Measurements from ENCODE around the gene HPSE2.

DNA sequence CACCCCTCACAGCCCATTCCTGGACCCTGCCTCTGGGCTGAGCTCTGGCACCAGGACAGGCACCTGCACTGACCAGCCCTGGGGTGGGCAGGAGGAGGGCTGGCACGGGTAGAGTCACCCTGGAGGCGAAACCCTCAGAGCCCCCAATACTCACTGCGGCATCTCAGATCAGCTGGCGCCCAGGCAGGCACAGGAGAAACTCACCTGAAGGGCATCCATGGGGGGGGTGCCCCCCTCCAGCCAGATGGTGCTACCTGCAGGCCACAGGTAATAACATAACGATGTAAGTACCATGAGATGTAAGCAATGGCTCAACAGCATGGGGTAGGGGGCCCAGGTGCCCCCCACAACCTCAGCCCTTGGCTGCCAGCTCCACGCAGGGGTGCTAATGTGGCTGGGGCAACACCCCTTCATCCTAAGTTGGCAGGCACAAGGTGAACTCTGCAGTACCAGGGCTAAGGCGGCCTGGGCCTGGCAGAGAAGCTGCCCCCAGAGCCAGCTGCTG, 808.6 kb downstream of the HPSE2 start:
- TF ChIP-seq, protein P1, sequence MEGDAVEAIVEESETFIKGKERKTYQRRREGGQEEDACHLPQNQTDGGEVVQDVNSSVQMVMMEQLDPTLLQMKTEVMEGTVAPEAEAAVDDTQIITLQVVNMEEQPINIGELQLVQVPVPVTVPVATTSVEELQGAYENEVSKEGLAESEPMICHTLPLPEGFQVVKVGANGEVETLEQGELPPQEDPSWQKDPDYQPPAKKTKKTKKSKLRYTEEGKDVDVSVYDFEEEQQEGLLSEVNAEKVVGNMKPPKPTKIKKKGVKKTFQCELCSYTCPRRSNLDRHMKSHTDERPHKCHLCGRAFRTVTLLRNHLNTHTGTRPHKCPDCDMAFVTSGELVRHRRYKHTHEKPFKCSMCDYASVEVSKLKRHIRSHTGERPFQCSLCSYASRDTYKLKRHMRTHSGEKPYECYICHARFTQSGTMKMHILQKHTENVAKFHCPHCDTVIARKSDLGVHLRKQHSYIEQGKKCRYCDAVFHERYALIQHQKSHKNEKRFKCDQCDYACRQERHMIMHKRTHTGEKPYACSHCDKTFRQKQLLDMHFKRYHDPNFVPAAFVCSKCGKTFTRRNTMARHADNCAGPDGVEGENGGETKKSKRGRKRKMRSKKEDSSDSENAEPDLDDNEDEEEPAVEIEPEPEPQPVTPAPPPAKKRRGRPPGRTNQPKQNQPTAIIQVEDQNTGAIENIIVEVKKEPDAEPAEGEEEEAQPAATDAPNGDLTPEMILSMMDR (IDR thresholded peaks at IDR 0.05): no peak
- TF ChIP-seq POLR2A (IDR thresholded peaks at IDR 0.05; ENCODE audit: low read depth) (no peak), POLR2AphosphoS5 (IDR thresholded peaks at IDR 0.05) (no peak), EP300 (IDR thresholded peaks at IDR 0.05) (no peak)

Data from esophagus muscularis mucosa (tissue), 4 donors.